Measurements from ENCODE around the gene UXS1.

DNA sequence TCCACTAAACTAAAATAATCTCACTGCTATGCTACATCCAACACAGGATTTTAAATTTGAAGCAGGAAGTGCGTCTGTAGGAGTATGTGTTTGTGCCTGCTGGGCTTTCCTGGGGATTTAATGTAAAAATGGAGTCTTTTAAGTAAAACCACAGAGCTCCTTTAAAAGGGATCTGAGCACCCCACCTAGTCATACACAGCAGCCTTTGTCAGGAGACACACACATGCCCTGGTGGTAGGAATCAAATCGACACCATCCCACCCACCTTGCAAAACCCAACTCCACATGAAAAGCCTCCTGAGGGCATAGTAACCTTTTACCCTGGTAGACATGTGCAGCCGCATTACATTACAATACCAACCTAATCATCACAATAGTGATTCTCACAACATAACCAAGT lies 29.1 kb downstream of the UXS1 start:
- TF ChIP-seq, protein P1, sequence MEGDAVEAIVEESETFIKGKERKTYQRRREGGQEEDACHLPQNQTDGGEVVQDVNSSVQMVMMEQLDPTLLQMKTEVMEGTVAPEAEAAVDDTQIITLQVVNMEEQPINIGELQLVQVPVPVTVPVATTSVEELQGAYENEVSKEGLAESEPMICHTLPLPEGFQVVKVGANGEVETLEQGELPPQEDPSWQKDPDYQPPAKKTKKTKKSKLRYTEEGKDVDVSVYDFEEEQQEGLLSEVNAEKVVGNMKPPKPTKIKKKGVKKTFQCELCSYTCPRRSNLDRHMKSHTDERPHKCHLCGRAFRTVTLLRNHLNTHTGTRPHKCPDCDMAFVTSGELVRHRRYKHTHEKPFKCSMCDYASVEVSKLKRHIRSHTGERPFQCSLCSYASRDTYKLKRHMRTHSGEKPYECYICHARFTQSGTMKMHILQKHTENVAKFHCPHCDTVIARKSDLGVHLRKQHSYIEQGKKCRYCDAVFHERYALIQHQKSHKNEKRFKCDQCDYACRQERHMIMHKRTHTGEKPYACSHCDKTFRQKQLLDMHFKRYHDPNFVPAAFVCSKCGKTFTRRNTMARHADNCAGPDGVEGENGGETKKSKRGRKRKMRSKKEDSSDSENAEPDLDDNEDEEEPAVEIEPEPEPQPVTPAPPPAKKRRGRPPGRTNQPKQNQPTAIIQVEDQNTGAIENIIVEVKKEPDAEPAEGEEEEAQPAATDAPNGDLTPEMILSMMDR (IDR thresholded peaks at IDR 0.05), result no peak
- TF ChIP-seq POLR2A (IDR thresholded peaks at IDR 0.05), result no peak
